Femur (tissue), 1 donor: ENCODE data around the gene CCDC40.

Experiments
- DNase-seq: peaks from one replicate; pipeline ENCODE4 v3.0.0-alpha.2; 2017

Gene CCDC40

DNA sequence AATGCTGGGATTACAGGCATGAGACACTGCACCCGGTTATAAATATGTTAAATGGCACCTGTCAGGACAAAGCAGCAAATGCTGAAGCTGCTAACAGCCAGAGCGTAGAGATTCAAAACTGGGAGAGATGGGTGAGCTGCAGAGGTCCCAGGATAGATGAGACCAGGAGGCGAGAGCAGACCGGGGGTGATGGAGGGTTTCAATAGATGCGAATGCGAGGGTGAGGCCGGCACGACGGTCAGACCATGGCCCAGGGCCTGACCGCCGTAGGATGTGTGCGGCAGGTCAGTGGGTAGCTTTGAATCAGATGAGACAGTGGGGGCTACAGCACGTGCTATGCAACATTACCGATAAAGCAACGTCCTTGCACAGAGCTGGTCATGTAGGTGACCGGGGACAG lies 14.3 kb downstream of the CCDC40 start:
- DNase-seq = no peak

DNA sequence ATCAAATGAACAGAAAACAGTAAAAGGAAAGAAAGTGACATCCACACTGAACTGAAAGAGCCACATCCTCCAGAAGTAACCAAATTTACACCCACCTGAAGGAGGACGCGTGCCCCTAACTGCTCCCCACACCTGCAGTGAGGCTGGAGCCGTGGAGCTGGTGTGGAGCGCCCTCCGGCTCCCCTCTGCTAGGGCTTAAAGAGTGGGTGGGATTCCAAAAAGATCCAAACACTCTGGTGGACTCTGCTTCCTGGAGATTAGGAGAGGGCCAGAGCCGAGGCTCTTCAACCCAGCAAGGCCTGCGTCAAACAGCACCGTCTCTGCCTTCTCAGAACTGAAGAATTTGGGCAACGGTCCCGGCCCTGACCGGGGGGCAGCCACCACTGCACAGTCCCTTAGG lies 15.2 kb downstream of the CCDC40 start:
- DNase-seq = no peak

DNA sequence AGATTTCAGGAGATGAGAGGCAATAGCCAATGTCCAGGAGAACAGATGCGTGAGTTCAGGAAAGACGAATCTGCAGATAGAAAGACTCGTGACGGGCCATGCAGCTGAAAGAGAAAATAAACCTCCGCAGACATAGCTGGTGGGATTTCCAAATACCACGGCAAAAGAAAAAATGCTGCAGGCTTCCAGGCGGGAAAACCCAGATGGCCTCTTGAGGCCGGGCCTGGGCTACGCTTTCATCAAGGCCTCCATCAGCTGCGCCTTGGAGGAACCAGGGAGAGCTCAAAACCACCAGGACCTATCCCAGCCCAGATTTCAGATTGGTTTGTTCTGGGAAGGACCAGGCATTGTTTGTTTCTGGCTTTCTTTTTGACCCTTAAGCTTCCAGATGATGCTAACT lies 16.7 kb downstream of the CCDC40 start:
- DNase-seq = no peak

DNA sequence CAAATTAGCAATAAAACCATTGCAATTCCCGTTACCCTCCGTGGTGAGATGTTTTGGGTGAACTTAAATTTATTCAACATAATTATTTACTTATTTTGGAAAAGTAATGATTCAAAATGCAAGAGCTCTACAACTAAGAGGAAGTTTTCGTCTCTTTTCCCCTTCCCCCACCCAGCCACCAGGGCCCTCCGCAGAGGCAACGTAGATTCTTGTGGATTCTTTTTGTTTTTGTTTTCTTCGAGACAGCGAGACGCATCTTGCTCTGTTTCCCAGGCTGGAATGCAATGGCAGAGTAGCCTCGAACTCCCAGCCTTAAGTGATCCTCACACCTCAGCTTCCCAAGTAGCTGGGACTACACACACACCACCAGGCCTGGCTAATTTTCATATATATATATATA lies 19.2 kb downstream of the CCDC40 start:
- no peak for DNase-seq

DNA sequence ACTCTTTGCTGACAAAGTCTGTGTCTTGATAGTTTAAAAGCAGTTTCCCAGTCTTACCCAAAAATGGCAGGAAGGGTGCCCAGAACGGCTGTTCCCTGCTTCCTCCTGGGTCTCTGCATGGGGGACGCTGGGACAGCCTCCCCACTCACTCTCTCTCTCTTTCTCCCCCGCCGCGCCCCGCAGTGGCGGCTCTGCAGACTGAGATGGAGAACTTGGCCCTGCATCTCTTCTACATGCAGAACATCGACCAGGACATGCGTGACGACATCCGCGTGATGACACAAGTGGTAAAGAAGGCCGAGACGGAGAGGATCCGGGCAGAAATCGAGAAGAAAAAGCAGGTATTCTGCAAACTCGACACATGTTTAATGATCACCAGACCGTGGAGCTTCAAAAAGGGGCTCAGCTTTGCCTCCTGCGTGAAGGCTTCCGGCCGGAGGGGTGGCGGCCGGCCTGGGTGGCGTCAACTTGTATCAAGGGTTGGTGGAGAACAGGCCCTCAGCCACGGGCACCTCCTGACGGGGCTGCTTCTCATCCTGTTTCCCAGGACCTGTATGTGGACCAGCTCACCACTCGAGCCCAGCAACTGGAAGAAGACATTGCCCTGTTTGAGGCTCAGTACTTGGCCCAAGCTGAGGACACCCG lies 22.0 kb downstream of the CCDC40 start:
- DNase-seq = no peak

DNA sequence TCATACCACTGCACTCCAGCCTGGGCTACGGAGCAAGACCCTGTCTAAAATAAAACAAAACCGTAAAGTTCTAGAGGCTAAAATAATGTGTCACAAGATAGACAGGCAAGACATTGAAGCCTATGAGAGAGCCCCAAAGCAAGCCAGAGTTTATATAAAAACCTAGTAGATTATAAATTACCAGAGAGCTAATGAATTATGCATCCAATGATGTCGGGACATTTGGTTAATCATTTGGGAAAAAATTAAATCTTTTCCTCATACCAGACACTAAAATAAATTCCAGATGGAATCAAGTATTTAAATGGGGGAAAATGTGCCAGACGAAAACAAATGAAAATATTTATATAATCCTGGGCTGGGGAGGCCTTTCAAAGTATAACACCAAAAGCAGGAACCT lies 24.2 kb downstream of the CCDC40 start:
- DNase-seq = no peak

DNA sequence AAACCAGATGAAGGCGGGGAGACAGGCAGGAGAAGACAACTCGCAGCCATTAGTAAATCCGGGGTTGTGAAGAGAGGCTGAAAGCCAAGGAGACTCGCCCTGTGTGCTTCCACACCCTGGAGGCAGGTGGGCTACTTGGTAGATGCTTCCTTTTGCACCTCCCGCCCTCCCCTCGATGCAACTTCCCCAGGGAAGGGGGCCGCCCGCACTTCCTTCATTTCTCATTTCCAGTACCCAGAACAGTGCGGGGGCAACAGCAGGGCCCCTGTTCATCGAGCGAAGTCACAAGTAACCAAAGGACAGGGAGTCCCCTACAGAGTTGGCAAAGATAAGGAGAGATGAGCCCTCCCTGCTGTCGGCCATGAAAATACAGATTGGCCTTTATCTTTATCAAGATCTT lies 25.0 kb downstream of the CCDC40 start:
- no peak for DNase-seq

DNA sequence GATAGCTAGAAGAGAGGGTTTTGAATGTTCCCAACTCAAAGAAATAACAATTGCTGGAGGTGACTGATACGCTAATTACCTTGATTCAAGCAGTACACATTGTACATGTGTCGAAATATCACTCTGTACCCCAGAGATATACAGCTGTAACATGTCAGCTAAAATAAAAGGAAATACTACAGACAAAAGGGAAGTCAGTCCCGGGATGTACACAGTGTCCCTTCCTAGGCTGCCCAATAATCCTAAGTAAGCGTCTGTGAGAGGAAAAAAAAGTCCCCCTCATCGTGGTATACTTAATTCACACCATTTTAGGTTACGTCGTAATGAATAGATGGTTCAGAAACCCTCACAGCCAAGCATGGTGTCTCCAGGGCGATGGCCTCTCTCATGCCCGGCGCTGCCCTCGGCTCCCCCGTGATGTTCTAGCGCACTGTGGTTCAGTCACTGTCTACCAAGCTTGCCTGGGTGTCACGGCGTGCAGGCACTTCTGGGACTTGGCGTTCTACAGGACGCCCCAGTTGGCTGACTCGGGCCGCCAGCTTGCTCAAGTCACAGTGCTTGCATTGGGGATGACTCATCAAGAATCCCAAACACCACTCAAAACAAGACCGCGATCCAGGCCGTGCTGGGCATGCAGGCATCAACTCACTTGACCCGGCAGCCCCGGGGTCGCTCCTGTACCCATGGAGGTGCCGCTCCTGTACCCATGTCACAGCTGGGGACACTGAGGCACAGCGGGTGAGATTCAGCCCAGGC lies 27.6 kb downstream of the CCDC40 start:
- no peak for DNase-seq

DNA sequence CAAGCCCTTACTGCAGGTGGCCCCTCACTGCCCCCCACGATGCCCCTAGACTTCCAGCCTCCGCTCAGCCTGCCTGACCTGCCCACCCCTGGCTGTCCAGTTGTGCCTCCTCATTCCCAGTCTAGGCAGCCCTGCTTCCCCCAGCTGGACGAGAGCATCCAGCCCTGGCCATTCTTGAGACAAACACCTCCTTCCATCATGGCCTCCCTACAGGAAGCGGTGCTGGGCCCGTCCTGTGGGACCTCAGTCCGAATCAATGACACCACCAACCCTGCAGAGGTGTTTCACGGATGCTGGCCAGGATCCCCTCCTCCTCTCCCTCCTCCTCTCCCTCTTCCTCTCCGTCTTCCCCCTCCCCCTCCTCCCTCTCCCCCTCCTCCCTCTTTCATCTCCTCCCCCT lies 28.3 kb downstream of the CCDC40 start:
- no peak for DNase-seq

DNA sequence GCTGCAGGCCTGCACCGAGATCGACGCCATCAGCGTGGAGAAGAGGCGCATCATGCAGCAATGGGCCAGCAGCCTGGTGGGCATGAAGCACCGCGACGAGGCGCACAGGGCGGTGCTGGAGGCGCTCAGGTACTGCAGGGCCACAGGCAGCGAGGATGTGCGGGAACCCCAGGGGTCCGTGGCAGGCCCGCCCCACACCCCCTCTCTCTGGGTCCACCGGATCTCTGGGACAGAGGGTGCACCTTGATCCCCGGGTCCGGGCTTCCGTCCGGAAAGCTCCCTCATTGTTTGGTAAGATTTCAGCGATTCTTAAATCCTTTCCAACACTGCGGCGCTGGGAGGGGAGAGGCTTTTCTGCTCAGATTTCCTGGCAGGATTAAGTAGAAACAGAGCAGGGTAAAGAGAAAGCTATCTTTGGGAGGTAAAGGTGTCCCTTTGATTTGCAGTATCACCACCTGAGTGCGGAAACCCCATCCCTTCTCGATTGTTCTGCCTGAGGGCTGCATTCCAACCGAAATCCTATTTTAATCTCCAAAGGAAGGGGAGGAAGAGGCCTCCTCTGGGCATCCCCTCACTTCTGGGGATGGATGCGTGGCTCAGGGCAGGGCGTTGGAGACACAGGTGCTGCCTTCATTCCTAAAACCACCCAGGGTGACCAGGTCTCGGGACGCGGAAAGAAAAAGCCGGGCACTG lies 29.2 kb downstream of the CCDC40 start:
- no peak for DNase-seq

DNA sequence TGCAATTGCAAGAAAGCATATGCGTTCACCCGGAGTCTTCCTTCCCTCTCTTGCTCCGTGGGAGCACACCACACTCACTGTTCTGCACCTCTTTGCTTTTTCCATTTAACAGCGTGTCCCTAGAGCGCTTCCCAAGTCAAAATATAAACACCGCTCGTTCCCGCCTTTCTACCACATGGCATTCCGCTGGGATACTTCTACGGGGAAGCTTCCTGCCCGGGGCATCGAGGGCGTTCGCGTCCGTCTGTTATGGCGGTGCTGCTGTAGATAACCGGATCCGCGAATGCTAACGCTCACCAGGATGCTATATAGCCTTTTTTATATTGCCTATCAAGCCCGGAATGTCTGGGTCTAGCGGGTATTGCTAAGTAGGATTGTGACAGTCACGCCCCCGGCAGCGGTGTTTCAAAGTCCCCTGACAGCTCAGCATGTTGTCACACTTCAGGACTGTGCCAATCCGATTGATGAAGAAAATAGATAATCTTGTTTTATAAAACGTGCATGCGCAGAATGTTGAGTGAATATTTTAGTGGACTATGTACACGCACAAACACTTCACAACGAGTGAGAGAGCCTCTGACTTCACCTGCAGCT lies 31.0 kb downstream of the CCDC40 start:
- no peak for DNase-seq

DNA sequence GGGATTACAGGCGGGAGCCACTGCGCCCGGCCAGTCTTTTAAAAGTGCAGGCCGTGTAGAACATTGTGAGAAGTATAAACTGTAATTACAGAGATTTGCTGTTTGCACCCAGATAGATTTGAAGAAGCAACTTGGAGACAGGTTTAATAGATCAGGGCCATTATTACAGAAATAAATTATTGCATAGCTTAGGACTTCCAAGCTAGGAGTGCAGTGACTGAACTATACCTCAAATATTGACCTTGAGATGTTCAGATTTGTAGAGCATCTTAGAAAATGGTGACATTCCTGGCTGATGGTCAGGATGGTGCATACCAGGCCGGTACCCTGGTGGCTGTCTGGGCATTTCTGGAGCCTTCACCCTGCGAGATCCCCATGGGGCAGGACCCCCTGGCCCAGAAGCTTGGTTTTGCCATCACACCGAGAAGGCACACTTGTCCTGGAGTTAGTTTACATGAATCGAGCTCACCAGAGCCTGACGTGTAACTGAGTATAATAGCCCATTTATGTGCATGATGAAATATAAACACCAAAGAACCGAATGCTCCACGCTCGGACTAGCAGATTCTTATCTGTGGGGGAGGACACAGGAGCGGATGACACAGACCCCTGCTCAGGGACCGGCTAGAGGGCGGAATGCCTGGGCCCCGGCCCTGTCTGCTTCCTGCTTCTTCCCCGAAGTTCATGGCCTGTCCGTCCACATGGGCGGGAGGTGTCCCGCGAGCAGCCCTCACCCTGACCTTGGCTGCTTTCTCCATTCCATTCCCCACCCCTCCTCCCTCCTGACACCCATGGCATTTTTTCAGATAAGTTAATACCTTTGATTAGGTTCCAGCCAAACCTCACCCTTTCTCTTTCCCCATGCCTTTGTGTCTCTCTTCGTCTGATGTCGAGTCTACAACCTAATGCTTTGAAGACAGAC lies 32.1 kb downstream of the CCDC40 start:
- DNase-seq = no peak

DNA sequence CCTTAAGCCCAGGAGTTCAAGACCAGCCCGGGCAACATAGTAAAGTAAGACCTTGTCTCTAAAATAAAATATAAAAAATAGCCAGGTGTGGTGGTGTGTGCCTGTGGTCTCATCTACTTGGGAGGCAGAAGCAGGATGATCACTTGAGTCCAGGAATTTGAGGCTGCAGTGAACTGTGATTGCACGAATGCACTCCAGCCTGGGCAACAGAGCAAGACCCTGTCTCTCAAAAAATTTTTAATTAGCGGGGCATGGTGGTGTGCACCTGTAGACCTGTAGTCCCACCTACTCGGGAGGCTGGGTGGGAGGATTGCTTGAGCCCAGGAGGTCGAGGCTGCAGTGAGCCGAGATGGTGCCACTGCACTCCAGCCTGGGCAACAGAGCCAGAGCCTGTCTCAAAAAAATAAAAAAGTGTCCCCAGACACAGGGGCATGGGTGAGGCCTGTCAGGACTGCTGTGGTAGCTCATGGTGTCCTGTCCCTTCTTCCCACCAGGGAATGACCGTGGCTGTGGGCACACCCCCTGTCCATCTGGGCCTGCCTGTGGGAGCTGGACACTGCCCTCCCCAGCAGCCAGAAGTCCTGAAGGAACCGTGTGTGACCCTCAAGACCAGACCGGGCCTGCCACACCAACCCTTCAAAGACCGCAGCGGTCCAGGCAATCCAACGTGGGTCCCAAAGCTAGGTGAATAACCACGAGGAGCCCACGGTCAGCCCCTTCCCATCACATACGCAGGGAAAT lies 34.1 kb downstream of the CCDC40 start:
- no peak for DNase-seq

DNA sequence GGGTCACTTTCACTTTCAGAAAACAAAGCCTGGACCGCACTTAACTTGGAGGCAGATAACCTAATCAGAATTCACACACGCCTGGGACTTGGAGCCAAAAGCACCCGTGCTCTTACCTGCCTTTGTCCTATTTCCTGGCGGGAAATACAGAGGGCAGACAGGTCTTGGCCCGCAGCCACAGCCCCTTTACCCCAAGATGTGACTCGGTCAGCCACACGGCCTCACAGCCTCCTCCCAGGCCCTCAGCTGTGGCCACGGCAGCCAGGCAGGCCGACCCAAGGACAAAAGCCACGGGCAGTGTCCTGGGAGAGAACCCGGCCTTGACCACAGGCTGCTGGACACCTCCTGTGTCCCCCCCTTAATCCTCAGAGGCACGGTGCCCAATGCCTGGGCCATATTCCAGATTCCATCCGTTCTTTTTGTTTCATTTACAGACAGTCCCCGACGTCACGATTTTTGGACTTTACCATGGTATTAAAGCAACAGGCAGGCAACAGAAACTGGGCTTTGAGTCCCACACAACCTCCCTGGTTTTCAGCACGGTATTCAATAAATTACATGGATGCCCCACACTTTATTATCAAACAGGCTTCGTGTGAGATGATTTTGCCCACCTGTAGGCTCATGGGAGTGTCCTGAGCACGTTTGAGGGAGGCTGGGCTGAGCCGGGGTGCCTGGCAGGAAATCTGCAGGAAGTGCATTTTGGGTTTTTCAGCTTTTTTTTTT lies 34.8 kb downstream of the CCDC40 start:
- peak; percentile 68 for DNase-seq

DNA sequence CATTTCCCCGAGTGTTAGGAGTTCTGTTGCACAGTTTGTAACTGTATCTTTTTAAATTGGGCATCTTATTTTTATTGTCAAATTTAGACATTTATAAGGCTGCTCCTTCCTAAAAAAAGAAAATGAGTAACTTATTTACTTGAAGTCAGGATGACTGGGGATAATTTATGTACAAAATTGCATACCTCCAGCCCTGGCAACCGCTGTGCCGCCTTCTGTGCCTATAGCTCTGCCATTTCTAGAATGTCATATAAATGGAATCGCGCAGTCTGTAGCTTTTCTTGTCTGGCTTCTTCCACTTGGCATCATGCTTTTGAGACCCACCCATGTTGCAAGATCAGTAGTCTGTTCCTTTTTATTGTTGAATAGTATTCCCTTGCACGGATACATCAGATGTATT lies 36.0 kb downstream of the CCDC40 start:
- DNase-seq = no peak

DNA sequence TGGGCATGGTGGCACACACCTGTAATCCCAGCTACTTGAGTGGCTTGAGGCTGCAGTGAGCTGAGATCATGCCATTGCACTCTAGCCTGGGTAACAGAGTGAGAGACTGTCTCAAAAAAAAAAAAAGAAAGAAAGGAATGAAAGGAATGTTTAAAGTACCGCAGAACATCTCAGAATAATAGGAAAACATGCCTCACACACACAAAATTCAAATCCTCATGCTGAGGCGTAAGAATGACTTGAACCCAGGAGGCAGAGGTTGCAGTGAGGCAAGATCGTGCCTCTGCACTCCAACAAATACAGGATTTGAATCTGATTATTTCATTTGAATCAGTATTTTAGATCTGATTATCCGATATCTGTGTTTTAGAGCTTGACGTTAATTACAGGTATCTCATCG lies 43.6 kb downstream of the CCDC40 start:
- DNase-seq = no peak

DNA sequence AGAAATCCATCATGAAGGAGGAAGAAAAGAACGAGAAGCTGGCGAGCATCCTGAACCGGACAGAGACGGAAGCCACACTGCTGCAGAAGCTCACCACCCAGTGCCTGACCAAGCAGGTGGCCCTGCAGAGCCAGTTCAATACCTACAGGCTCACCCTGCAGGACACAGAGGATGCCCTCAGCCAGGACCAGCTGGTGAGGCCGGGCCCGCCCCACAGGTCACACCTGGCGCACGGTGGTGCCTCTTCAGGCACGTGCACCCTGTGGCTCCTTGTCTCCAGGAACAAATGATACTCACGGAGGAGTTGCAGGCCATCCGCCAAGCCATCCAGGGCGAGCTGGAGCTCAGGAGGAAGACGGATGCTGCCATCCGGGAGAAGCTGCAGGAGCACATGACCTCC lies 45.2 kb downstream of the CCDC40 start:
- no peak for DNase-seq

DNA sequence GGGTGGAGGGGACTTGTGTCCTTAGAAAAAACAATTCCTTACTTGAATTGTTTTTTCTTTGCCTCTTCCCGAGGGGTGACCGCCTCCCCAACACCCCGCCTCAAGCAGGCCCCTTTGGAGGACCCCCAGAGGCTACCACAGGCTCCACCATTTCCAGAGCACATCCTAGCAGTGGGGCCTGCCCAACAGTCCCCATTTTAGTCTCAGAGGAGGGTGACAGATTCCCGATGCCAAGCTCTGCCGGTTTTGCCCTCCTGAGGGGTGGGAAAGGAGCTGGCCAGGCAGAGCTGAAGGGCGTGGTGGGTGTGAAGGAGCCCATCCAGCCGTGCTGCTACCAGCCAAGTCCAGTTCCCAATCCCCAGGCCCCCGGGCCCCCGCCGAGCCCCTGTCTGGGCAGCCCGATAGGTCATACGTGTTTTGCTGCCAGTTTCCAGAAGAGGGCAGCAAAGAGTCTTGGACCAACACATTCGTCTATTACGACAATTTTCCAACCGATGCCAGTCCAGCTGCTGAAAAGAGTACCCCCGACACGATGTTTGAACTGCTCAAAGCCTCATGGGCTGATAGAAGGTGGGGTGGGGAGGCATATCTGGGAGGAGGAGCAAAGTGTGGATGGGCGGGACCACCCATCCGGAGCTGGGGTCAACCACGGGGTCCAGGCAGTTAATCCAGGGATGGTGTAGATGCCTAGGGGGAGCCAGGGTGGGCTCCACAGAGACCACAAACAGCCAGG lies 46.1 kb downstream of the CCDC40 start:
- peak; percentile 76 for DNase-seq

DNA sequence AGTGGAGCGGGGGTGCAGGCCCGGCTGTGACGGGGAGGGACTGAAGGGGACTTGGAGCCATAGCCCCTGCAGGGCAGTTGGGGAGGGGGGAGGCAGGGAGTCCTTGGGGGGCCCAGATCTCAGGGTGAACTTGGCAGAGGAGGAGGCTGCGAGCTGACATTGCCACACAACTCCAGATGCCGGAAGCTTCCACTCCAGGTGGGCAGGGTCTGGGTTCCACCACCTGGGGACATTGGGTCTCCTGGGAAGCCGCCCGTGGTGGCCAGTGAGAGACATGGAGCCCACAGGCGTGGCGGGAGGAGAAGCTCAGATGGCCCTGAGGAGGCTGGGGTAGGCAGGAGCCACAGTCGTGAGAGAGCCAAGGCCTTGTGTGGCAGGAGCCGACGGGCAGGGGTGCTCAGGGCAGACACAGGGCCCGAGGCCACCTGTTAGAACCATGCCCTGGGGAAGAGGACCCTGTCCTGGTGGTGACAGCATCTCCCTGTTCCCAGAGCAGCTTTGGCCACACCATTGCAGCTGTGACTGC lies 46.8 kb downstream of the CCDC40 start:
- DNase-seq = no peak

DNA sequence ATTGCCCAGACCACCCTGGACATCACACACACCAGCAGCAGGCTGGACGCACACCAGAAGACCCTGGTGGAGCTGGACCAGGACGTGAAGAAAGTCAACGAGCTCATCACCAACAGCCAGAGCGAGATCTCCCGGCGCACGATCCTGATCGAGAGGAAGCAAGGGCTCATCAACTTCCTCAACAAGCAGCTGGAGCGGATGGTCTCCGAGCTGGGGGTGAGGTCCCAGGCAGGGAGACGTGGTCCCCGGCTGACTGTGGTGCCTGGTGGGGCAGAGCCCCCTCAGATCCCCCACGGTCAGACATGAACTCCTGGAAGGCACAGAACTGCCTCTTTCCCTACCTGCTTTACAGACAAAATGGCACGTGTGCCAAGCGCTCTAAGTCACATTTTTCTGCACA lies 48.3 kb downstream of the CCDC40 start:
- no peak for DNase-seq
